Mesenchymal stem cell (in vitro differentiated cells and primary cell): Measurements from ENCODE around the gene KCNT1.

Experiments
- DNase-seq: peaks from one replicate; pipeline ENCODE4 v3.0.0-alpha.2; 2013
- H2AFZ ChIP-seq: one replicate; pipeline ENCODE4 v1.6.1; 2013; ENCODE audit warnings: low read depth, mild to moderate bottlenecking, control low read depth, inconsistent platforms, low read length, moderate library complexity
- H2AK5ac ChIP-seq: 2 replicates; pipeline ENCODE4 v1.6.1; 2013; ENCODE audit warnings: low read length, moderate library complexity, mild to moderate bottlenecking, inconsistent platforms; ENCODE audit not compliant: severe bottlenecking
- H2BK120ac ChIP-seq: one replicate; pipeline ENCODE4 v1.6.1; 2013; ENCODE audit warnings: low read depth, mild to moderate bottlenecking, inconsistent platforms, low read length, moderate library complexity
- H2BK12ac ChIP-seq, 2 experiments: one replicate each; pipeline ENCODE4 v1.6.1; 2013; ENCODE audit warnings: inconsistent platforms in 2 of 2, low read length in 2 of 2, mild to moderate bottlenecking in 2 of 2, moderate library complexity in 2 of 2, control low read depth in 1 of 2
- H2BK15ac ChIP-seq: one replicate; pipeline ENCODE4 v1.6.1; 2013; ENCODE audit warnings: mild to moderate bottlenecking, low read depth, inconsistent platforms; ENCODE audit not compliant: poor library complexity, severe bottlenecking
- H2BK5ac ChIP-seq: 2 replicates; pipeline ENCODE4 v1.6.1; 2013; ENCODE audit warnings: low read depth, mild to moderate bottlenecking, low read length, control low read depth, inconsistent platforms; ENCODE audit not compliant: poor library complexity, severe bottlenecking
- H3K14ac ChIP-seq, 2 experiments: one replicate each; pipeline ENCODE4 v1.6.1; 2013; ENCODE audit warnings: inconsistent platforms in 2 of 2, low read length in 2 of 2, control low read depth in 1 of 2, mild to moderate bottlenecking in 1 of 2, moderate library complexity in 1 of 2
- H3K18ac ChIP-seq, 2 experiments: one replicate each; pipeline ENCODE4 v1.6.1; 2013; ENCODE audit warnings: inconsistent platforms in 2 of 2, low read length in 2 of 2, control low read depth in 1 of 2, low read depth in 1 of 2, mild to moderate bottlenecking in 1 of 2
- H3K23ac ChIP-seq, 2 experiments: one replicate each; pipeline ENCODE4 v1.6.1; 2013; ENCODE audit warnings: inconsistent platforms in 2 of 2, low read length in 2 of 2, mild to moderate bottlenecking in 2 of 2, moderate library complexity in 2 of 2, control low read depth in 1 of 2
- H3K27ac ChIP-seq: 2 replicates; pipeline ENCODE4 v1.5.1; 2013; ENCODE audit warnings: mild to moderate bottlenecking, moderate library complexity, low read length, control low read depth, inconsistent platforms; ENCODE audit not compliant: poor library complexity, severe bottlenecking
- H3K27me3 ChIP-seq, 2 experiments: 2 replicates each; pipeline versions ENCODE4 v1.6.1 to v1.7.0; 2013; ENCODE audit warnings: low read length in 2 of 2, mild to moderate bottlenecking in 2 of 2, moderate library complexity in 2 of 2, control low read depth in 1 of 2, inconsistent platforms in 1 of 2; ENCODE audit not compliant: control insufficient read depth in 1 of 2, insufficient read depth in 1 of 2
- H3K36me3 ChIP-seq, 2 experiments: 2 replicates each; pipeline versions ENCODE4 v1.6.1 to v1.7.0; 2013; ENCODE audit warnings: low read length in 2 of 2, control low read depth in 1 of 2, inconsistent platforms in 1 of 2, low read depth in 1 of 2, mild to moderate bottlenecking in 1 of 2; ENCODE audit not compliant: insufficient read depth in 2 of 2, control insufficient read depth in 1 of 2
- H3K4ac ChIP-seq, 2 experiments: one replicate each; pipeline ENCODE4 v1.6.1; 2013; ENCODE audit warnings: inconsistent platforms in 2 of 2, low read length in 2 of 2, mild to moderate bottlenecking in 2 of 2, moderate library complexity in 2 of 2, control low read depth in 1 of 2, low read depth in 1 of 2
- H3K4me1 ChIP-seq: 2 replicates; pipeline ENCODE4 v1.6.1; 2013; ENCODE audit warnings: low read depth, low read length, control low read depth; ENCODE audit not compliant: control insufficient read depth, insufficient read depth
- H3K4me2 ChIP-seq: 2 replicates; pipeline ENCODE4 v1.6.1; 2013; ENCODE audit warnings: low read length, mild to moderate bottlenecking, inconsistent platforms; ENCODE audit not compliant: poor library complexity, severe bottlenecking
- H3K4me3 ChIP-seq, 2 experiments: 2 replicates each; pipeline versions ENCODE4 v1.5.1 to v1.7.0; 2013; ENCODE audit warnings: low read length in 2 of 2, mild to moderate bottlenecking in 2 of 2, control low read depth in 1 of 2, low read depth in 1 of 2; ENCODE audit not compliant: insufficient read depth in 1 of 2
- H3K79me1 ChIP-seq: replicated peaks from 2 replicates; pipeline ENCODE4 v1.6.1; 2013; ENCODE audit warnings: mild to moderate bottlenecking, control low read depth, low read length, inconsistent platforms; ENCODE audit not compliant: poor library complexity, severe bottlenecking
- H3K9ac ChIP-seq: 2 replicates; pipeline ENCODE4 v1.7.0; 2013; ENCODE audit warnings: mild to moderate bottlenecking, low read length, moderate library complexity
- H3K9me3 ChIP-seq: 2 replicates; pipeline ENCODE4 v1.7.0; 2013; ENCODE audit warnings: mild to moderate bottlenecking, low read length; ENCODE audit not compliant: control insufficient read depth
- H4K8ac ChIP-seq: one replicate; pipeline ENCODE4 v1.6.1; 2013; ENCODE audit warnings: inconsistent platforms, mild to moderate bottlenecking, low read length, moderate library complexity
- H4K91ac ChIP-seq: one replicate; pipeline ENCODE4 v1.6.1; 2013; ENCODE audit warnings: mild to moderate bottlenecking, low read length, inconsistent platforms
- WGBS: methylation state at CpG from one replicate; pipeline ENCODE4 v1.1.7; 2013; ENCODE audit warnings: mixed read lengths; 5-methylcytosine and 5-hydroxymethylcytosine counted together

KCNT1 gene

GRCh38 chr9:135660407-135660806 lies 41.6 kb upstream of the KCNT1 start:
- Histone ChIP-seq H3K9me3 (no peaks in the 10 kb centered on the region), H3K27ac (no peak overlapping the region), H2BK5ac (no peak overlapping the region), H3K79me1 (no peaks in the 10 kb centered on the region), H2AFZ (no peak overlapping the region), H2BK12ac (no peak overlapping the region), H2AK5ac (no peak overlapping the region), H4K91ac (no peak overlapping the region), H3K4me1 (no peaks in the 10 kb centered on the region), H3K18ac (no peak overlapping the region), H3K14ac (no peak overlapping the region), H3K4me2 (no peak overlapping the region), H2BK120ac (no peak overlapping the region), H3K23ac (no peak overlapping the region), H2BK15ac (no peak overlapping the region), H4K8ac (no peak overlapping the region), H3K27me3 (peaks cover 0 to under 1% of the 10 kb centered on the region in 2 experiments), H3K4me3 (no peak overlapping the region), H3K9ac (no peak overlapping the region), H3K4ac (no peak overlapping the region), H3K36me3 (no peaks in the 10 kb centered on the region)
- no peak for DNase-seq
- 92% methylated on average over 22 of the region's 22 CpGs for WGBS

- Histone ChIP-seq H3K23ac (no peak overlapping the region), H4K8ac (no peak overlapping the region), H2BK120ac (no peak overlapping the region), H2BK12ac (no peak overlapping the region), H2BK5ac (no peak overlapping the region), H3K79me1 (no peaks in the 10 kb centered on the region), H3K4me3 (no peak overlapping the region), H3K9ac (no peak overlapping the region), H4K91ac (no peak overlapping the region), H2AFZ (no peak overlapping the region), H3K4me1 (no peaks in the 10 kb centered on the region), H2AK5ac (no peak overlapping the region), H3K18ac (no peak overlapping the region), H3K27me3 (peaks cover 0 to 3% of the 10 kb centered on the region in 2 experiments), H3K4ac (no peak overlapping the region), H3K27ac (no peak overlapping the region), H2BK15ac (no peak overlapping the region), H3K4me2 (no peak overlapping the region), H3K36me3 (no peaks in the 10 kb centered on the region), H3K9me3 (no peaks in the 10 kb centered on the region), H3K14ac (no peak overlapping the region)
- WGBS: 76% methylated on average over 17 of the region's 19 CpGs
- no peak for DNase-seq
Observed at GRCh38 chr9:135661816-135662560, 40.0 kb upstream of the KCNT1 start.

- no peak within 1 kb of the TSS for H2AK5ac ChIP-seq
- no peak within 1 kb of the TSS for H3K14ac ChIP-seq
- no peaks in the 10 kb centered on the region for H3K36me3 ChIP-seq
- no peak within 1 kb of the TSS for H3K4ac ChIP-seq
- H3K4me3 ChIP-seq: no peak within 1 kb of the TSS
- no peak within 1 kb of the TSS for H3K4me2 ChIP-seq
- H3K4me1 ChIP-seq: no peaks in the 10 kb centered on the region
- no peak within 1 kb of the TSS for H2BK120ac ChIP-seq
- 72% methylated on average over 25 of the region's 25 CpGs for WGBS
- H3K9me3 ChIP-seq: no peaks in the 10 kb centered on the region
- DNase-seq: no peak
- no peak within 1 kb of the TSS for H2AFZ ChIP-seq
- H3K23ac ChIP-seq: no peak within 1 kb of the TSS
- H3K9ac ChIP-seq: no peak within 1 kb of the TSS
- H3K79me1 ChIP-seq: no peaks in the 10 kb centered on the region
- no peak within 1 kb of the TSS for H2BK12ac ChIP-seq
- no peak within 1 kb of the TSS for H2BK15ac ChIP-seq
- H3K27ac ChIP-seq: no peak within 1 kb of the TSS
- no peak within 1 kb of the TSS for H4K8ac ChIP-seq
- no peak within 1 kb of the TSS for H2BK5ac ChIP-seq
- peaks cover 0 to 3% of the 10 kb centered on the region in 2 experiments for H3K27me3 ChIP-seq
- H3K18ac ChIP-seq: no peak within 1 kb of the TSS
- H4K91ac ChIP-seq: no peak within 1 kb of the TSS
Observed at GRCh38 chr9:135662758-135663450, 39.1 kb upstream of the KCNT1 start, which contains the start of gene LCN9. TSS of gene LCN9 (plus strand) at chr9:135663309. CDS start at chr9:135663322, 13 bp downstream.

- H2BK12ac ChIP-seq: no peak overlapping the region
- H3K4ac ChIP-seq: no peak overlapping the region
- H3K9ac ChIP-seq: no peak overlapping the region
- no peaks in the 10 kb centered on the region for H3K79me1 ChIP-seq
- H3K9me3 ChIP-seq: no peaks in the 10 kb centered on the region
- H2BK120ac ChIP-seq: no peak overlapping the region
- H3K4me3 ChIP-seq: no peak overlapping the region
- H2BK5ac ChIP-seq: no peak overlapping the region
- no peak overlapping the region for H3K27ac ChIP-seq
- H3K4me2 ChIP-seq: no peak overlapping the region
- H2AK5ac ChIP-seq: no peak overlapping the region
- H2AFZ ChIP-seq: no peak overlapping the region
- no peak overlapping the region for H4K91ac ChIP-seq
- no peak overlapping the region for H2BK15ac ChIP-seq
- no peak overlapping the region for H3K14ac ChIP-seq
- 75% methylated on average over 3 of the region's 3 CpGs for WGBS
- H3K36me3 ChIP-seq: no peaks in the 10 kb centered on the region
- H3K4me1 ChIP-seq: no peaks in the 10 kb centered on the region
- peaks cover 0 to 3% of the 10 kb centered on the region in 2 experiments for H3K27me3 ChIP-seq
- no peak overlapping the region for H4K8ac ChIP-seq
- H3K18ac ChIP-seq: no peak overlapping the region
- DNase-seq: no peak
- no peak overlapping the region for H3K23ac ChIP-seq
Observed at GRCh38 chr9:135663451-135663770, 38.6 kb upstream of the KCNT1 start.
